ENCODE measurements around the gene PTPN22. TPM values are rescaled to one million over a fixed set of nuclear protein-coding genes. Genes with fewer than 3 reads are reported as not detected.
A peak's percentile ranks its signal among the peaks of the same experiment; 100 is the strongest.

PTPN22 gene
- total and polyA plus RNA-seq, 2 experiments from 2014 or later = 0.86 to 1.6 TPM

DNA sequence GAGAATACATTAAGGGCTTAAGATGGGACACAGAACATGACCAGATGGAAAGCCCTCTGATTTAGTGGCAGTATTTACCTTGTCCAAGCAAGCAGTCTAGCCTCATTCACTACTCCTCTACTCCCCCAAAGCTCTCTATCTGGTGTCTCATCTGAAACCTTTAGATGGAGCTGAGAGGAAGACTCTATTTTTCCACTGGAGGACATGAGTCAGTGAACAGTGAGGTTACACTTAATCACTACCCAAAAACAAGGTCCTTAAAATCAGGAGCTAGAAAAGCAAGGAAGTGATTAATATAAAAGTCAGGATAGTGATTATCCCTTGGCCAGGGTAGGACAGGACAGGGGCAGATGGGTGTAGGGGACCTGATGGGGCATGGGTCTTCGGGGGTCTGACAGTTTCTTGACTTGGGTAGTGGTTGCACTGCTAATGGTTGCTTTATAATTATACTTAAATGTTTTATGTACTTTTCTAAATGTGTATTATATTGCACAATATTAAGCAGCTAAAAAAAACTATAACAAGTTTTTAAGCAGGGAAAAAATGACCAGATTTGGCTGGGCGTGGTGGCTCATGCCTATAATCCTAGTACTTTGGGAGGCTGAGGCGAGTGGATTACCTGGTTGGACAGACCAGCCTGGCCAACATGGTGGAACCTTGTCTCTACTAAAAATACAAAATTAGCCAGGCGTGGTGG lies 3.0 kb downstream of the PTPN22 start:
- Histone ChIP-seq H3K4me2 (ENCODE audit: unreplicated experiment) (peak overlapping the region; percentile 33), H3F3A (ENCODE audit: insufficient read depth) (peaks cover 16% of the 10 kb centered on the region), H3K27me3 (replicated peaks; ENCODE audit: insufficient read depth) (no peaks in the 10 kb centered on the region), H3K9ac (peak overlapping the region; percentile 38; the same call in 1 of the 2 replicates), H3K36me3 (ENCODE audit: low read depth) (no peaks in the 10 kb centered on the region), H3K27ac (peak overlapping the region; percentile 72), H2AFZ (peak overlapping the region; percentile 80), H3K4me1 (ENCODE audit: insufficient read depth) (peaks cover 38% of the 10 kb centered on the region), H3K4me3 (no peak overlapping the region), H3K9me2 (ENCODE audit: insufficient read depth) (no peaks in the 10 kb centered on the region), H3K79me2 (ENCODE audit: insufficient read depth) (no peaks in the 10 kb centered on the region), H4K20me1 (ENCODE audit: insufficient read depth) (no peaks in the 10 kb centered on the region), H3K9me3 (ENCODE audit: low read depth) (no peaks in the 10 kb centered on the region)
- 66 to 70% methylated on average over 4 of the region's 4 CpGs for WGBS, 2 experiments (ENCODE audit: low coverage in 1 of 2, low lambda C conversion rate in 2 of 2, missing lambda C conversion rate in 2 of 2)
- DNase-seq = peak; percentile 89
- TF ChIP-seq EZH2 (IDR thresholded peaks at IDR 0.05; ENCODE audit: insufficient read depth, poor library complexity, severe bottlenecking) = no peak
- TF ChIP-seq EZH2phosphoT487 (IDR thresholded peaks at IDR 0.05; ENCODE audit: insufficient read depth, low read depth) = no peak
- in situ Hi-C loops (cut with MboI) = no loop called here

DNA sequence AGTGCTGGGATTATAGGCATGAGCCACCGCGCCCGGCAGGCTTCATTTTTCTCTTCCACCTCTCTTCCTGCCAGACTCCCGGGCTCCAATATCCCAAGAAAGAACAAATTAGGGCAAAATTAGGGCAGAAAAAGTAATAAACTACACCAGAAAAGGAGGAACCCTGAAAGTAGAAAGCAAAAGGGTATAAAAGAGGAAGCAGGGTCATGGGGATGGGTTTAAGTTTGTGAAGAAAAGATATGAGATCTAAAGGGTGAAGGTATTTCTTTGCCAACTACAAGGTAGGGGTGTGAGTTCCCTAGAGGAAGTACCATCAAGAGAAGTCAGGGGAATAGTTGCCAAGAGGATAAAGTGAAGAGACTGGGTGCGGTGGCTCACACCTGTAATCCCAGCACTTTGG lies 9.9 kb downstream of the PTPN22 start:
- WGBS, 2 experiments (ENCODE audit: low coverage in 1 of 2, low lambda C conversion rate in 2 of 2, missing lambda C conversion rate in 2 of 2) = 94 to 98% methylated on average over 5 of the region's 5 CpGs
- H2AFZ ChIP-seq = peak overlapping the region; percentile 88
- in situ Hi-C loops (cut with MboI) = no loop called here
- H3K27me3 ChIP-seq (replicated peaks; ENCODE audit: insufficient read depth) = no peaks in the 10 kb centered on the region
- H4K20me1 ChIP-seq (ENCODE audit: insufficient read depth) = no peaks in the 10 kb centered on the region
- H3K9me3 ChIP-seq (ENCODE audit: low read depth) = no peaks in the 10 kb centered on the region
- no peaks in the 10 kb centered on the region for H3K9me2 ChIP-seq (ENCODE audit: insufficient read depth)
- H3K4me2 ChIP-seq (ENCODE audit: unreplicated experiment) = no peak overlapping the region
- H3K36me3 ChIP-seq (ENCODE audit: low read depth) = no peaks in the 10 kb centered on the region
- no peaks in the 10 kb centered on the region for H3K79me2 ChIP-seq (ENCODE audit: insufficient read depth)
- H3K4me3 ChIP-seq = no peak overlapping the region
- no peak for DNase-seq
- H3K4me1 ChIP-seq (ENCODE audit: insufficient read depth) = peaks cover 29% of the 10 kb centered on the region
- no peaks in the 10 kb centered on the region for H3F3A ChIP-seq (ENCODE audit: insufficient read depth)
- no peak overlapping the region for H3K9ac ChIP-seq
- no peak for TF ChIP-seq EZH2phosphoT487 (IDR thresholded peaks at IDR 0.05; ENCODE audit: insufficient read depth, low read depth)
- TF ChIP-seq EZH2 (IDR thresholded peaks at IDR 0.05; ENCODE audit: insufficient read depth, poor library complexity, severe bottlenecking) = no peak
- H3K27ac ChIP-seq = peak overlapping the region; percentile 80

DNA sequence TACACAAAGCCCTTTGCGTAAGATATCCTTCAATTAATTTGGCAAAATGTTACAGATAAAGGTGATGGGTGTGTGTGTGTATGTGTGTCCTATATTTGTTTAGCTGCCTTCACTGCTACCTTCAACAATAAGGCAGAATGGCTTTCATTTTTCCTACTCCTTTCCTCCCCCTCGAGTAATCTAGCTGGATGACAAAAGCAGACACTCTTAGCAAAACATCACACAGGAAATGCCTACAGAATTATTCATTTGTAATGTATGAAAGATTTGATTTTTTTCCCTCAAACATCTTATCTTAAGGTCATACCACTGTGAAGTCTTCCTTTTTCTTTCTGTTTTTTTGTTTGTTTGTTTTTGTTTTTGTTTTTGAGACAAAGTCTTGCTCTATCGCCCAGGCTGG lies 10.6 kb downstream of the PTPN22 start:
- DNase-seq = peak; percentile 84
- no peaks in the 10 kb centered on the region for H3K79me2 ChIP-seq (ENCODE audit: insufficient read depth)
- no peaks in the 10 kb centered on the region for H3K9me2 ChIP-seq (ENCODE audit: insufficient read depth)
- H3K9ac ChIP-seq = peak overlapping the region; percentile 63
- H3K27me3 ChIP-seq (replicated peaks; ENCODE audit: insufficient read depth) = no peaks in the 10 kb centered on the region
- in situ Hi-C loops (cut with MboI) = no loop called here
- peak overlapping the region; percentile 80 for H3K27ac ChIP-seq
- H4K20me1 ChIP-seq (ENCODE audit: insufficient read depth) = no peaks in the 10 kb centered on the region
- no peaks in the 10 kb centered on the region for H3K36me3 ChIP-seq (ENCODE audit: low read depth)
- H3F3A ChIP-seq (ENCODE audit: insufficient read depth) = no peaks in the 10 kb centered on the region
- peak overlapping the region; percentile 39 for H3K4me3 ChIP-seq
- no peaks in the 10 kb centered on the region for H3K9me3 ChIP-seq (ENCODE audit: low read depth)
- no peak for TF ChIP-seq EZH2phosphoT487 (IDR thresholded peaks at IDR 0.05; ENCODE audit: insufficient read depth, low read depth)
- no peak for TF ChIP-seq EZH2 (IDR thresholded peaks at IDR 0.05; ENCODE audit: insufficient read depth, poor library complexity, severe bottlenecking)
- WGBS, 2 experiments (ENCODE audit: low coverage in 1 of 2, low lambda C conversion rate in 2 of 2, missing lambda C conversion rate in 2 of 2) = 53 to 56% methylated on average over 3 of the region's 3 CpGs
- H2AFZ ChIP-seq = peak overlapping the region; percentile 88
- H3K4me2 ChIP-seq (ENCODE audit: unreplicated experiment) = peak overlapping the region; percentile 79
- H3K4me1 ChIP-seq (ENCODE audit: insufficient read depth) = peaks cover 33% of the 10 kb centered on the region

DNA sequence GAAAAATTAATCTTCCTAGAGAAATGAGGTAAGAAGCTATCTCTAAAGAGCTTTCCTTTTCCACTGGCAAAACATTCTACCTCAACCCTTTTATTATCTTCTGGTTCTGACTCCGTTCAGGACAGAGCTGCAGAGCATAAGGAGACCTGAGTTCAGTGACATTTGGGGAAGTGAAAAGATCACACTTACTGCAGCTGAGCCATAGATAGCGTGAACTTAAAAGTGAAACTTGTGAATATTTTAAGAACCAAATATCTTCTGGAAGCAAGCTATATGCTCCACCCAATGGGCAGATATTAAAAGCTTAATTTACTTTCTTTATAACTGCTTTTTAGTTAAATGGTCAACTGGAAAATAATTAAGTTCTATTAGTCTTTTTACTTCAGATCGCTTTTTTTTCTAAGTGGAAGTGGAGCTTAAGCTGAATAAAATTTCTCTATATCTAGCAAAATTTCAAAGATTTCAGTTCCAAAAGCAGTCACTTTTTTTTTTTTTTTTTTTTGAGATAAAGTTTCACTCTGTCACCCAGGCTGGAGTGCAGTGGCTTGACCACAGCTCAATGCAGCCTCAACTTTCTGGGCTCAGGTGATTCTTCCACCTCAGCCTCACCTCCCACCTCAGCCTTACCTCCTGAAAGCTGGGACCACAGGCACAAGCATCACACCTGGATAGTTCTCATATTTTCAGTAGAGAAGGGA lies 11.9 kb downstream of the PTPN22 start:
- peak overlapping the region; percentile 80; the same call in 1 of the 2 replicates for H3K27ac ChIP-seq
- H3K9me2 ChIP-seq (ENCODE audit: insufficient read depth) = no peaks in the 10 kb centered on the region
- H3K9me3 ChIP-seq (ENCODE audit: low read depth) = no peaks in the 10 kb centered on the region
- peak overlapping the region; percentile 44 for H3K9ac ChIP-seq
- H3K27me3 ChIP-seq (replicated peaks; ENCODE audit: insufficient read depth) = no peaks in the 10 kb centered on the region
- peak overlapping the region; percentile 88 for H2AFZ ChIP-seq
- peak; percentile 24 for DNase-seq
- H3F3A ChIP-seq (ENCODE audit: insufficient read depth) = no peaks in the 10 kb centered on the region
- no peaks in the 10 kb centered on the region for H3K36me3 ChIP-seq (ENCODE audit: low read depth)
- in situ Hi-C loops (cut with MboI) = no loop called here
- no peaks in the 10 kb centered on the region for H3K79me2 ChIP-seq (ENCODE audit: insufficient read depth)
- peak overlapping the region; percentile 60 for H3K4me3 ChIP-seq
- no peak for TF ChIP-seq EZH2 (IDR thresholded peaks at IDR 0.05; ENCODE audit: insufficient read depth, poor library complexity, severe bottlenecking)
- TF ChIP-seq EZH2phosphoT487 (IDR thresholded peaks at IDR 0.05; ENCODE audit: insufficient read depth, low read depth) = no peak
- WGBS, 2 experiments (ENCODE audit: low coverage in 1 of 2, low lambda C conversion rate in 2 of 2, missing lambda C conversion rate in 2 of 2) = 27% methylated on average over 3 of the region's 3 CpGs
- H4K20me1 ChIP-seq (ENCODE audit: insufficient read depth) = no peaks in the 10 kb centered on the region
- H3K4me2 ChIP-seq (ENCODE audit: unreplicated experiment) = peak overlapping the region; percentile 79
- peaks cover 34% of the 10 kb centered on the region for H3K4me1 ChIP-seq (ENCODE audit: insufficient read depth)

Measured in GM23248 (cell line).